SIG-M5 (cell line): Measurements from ENCODE around the gene ALS2CL.

Experiments used
- DNase-seq: peaks from one replicate; lab custom pipeline; 2025; lab: John Stamatoyannopoulos, UW

Gene ALS2CL

DNA sequence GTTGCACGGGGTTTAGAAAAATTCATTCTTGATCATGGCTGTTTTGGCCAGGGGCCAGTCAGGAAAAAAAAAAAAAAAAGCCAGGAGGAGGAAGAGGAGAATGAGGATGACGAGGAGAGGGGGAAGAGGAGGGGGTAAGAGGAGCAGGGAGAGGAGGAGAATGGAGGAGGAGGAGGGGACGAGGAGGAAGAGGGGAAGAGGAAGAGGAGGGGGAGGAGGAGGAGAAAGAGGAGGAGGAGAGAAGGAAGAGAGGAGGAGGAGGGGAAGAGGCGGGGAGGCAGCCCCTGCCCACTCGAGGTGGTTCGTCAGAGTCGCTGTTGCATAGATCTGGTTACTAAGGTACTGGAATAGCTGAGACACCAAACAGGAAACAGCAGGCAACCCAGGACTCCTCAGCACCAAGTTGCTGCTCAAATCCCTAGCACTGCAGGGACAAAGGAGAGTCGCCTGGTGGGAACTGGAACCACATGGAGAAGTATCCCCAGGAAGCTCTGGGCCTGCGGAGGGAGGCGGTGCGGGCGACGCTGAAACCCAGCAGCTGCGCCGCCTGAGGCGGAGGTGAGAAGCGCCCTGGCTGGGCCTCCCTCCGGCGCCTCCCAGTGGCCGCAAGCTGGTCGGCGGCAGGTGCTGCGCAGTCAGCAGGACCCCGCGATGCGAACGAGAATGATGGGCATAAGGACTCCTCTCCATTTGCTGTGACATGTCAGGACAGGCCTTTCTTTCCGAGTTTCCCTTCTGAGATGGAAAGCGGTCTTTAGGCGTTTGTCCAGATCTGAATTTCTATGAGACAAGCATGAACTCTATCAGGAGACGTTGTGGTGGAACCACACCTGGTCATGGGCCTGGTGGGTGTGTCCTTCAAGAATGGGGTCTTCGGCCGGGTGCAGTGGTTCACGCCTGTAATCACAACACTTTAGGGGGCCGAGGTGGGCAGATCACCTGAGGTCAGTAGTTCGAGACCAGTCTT lies 63.6 kb downstream of the ALS2CL start:
- DNase-seq: no peak

DNA sequence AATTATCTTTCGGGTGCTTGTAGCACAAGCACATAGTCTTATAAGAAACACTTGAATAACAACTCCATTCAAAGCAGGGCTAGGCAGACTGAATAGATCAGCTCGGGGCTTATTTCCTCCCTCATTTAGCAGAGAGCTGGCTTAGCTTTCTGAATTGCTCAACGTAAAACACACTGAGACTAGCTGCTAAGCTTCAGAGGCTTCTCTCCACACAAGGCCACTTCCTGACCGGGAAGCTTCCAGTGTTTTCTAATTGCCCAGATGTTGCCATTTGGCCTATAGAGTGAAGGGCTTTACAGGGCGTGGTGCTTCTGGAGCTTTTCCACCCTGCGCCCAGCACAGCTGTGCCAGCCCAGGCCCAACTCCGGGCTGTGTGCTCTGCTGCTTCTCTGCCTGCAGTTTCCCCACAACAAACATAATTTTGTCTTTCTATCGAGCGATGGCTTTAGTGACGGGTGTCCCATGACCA lies 64.5 kb downstream of the ALS2CL start:
- DNase-seq: no peak

DNA sequence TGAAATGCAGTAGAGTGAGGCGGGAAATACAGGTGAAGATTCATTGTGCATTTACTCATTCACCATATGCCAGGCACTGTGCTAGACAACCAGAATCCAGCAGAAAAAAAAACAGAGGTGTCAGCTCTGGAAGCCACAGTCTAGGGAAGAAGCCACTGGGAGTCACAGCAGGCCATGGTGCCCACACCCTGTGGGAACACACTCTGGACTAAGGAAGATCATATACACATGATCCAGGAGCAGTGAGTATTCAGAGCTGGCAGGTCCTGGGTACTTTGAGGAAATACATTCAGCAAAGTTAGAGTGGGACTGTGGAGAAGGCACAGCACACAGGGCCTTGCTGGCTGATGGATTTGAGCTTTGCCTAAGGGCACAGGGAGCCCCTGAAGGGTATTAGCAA lies 66.4 kb downstream of the ALS2CL start:
- no peak for DNase-seq

DNA sequence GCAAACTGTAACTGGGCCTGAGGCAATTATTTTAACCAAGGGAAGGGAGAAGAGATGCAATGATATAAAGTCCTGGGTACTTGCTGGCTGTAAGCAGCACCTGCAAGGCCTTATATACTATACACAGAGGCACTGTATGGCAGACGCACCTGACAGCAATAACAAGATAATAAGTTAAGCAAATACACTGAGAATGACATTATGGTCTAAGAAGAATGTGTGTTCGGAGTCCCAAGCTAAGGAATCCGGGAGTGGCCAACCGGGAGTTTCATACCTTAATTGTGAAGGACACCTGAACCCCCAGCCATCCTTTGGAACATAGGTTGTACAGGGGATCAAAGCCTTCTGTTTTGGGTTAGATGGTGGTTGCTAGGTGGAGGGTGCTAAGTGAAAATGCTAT lies 67.4 kb downstream of the ALS2CL start:
- DNase-seq: no peak

DNA sequence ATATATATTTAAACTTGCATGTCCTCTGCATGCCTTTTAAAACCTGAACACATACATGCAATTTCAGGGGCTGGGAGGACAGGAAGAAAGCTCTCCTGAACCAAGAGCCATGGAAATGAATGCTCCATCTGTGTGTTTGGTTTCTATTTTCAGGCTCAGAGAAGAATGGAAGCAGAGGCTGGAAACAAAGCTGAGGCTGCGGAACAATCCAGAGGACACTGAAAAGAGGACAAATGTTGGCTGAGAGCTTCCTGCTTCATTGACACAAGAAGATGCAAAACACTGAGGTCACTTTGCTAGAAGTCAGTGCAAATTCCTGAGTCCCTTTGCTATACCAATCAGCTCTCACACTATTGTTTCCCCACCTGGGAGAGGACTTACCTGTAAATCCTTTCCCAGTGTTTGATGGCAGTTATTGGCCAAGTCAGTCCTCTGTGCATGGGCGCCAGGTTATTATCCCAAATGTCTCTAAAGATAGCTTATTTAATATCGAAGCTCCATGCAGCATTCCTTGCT lies 68.4 kb downstream of the ALS2CL start:
- DNase-seq: no peak

DNA sequence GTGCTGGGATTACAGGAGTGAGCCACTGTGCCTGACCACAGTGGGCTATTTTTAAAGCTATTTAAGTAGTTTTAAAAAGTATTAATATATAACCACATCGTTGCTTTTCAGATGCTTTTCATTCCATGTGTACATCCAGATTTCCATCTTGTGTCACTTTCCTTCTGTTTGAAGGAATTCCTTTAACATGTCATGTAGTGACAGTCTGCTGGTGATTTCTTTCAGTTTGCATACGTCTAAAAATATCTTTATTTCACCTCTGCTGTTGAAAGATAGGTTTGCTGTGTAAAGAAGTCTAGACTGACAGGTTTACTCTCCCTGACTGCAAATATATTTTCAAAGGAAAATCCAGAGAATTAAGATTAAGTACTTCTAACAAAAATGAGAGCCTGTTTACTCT lies 68.9 kb downstream of the ALS2CL start:
- DNase-seq: no peak

- DNase-seq: no peak
Measured at GRCh38 chr3:46619845-46620778, 73.4 kb downstream of the ALS2CL start.
